IMR-90 (cell line): Measurements from ENCODE around the gene XRCC3. TPM values are rescaled to one million over a fixed set of nuclear protein-coding genes. Genes with fewer than 3 reads are reported as not detected.

Experiments
- ATAC-seq: fragments of 200-7000 bp; cut with Tn5 transposase; 2 replicates; pipeline ENCODE4 v1.9.1; 2020; ENCODE audit warnings: low read depth, mild to moderate bottlenecking, moderate library complexity
- BruUV-seq: library from RNA; stranded (reverse); fragments of 400-500 nt; replicated peaks from 2 replicates; lab custom pipeline; 2021; lab: Mats Ljungman, UMichigan
- CTCF ChIA-PET: fragments of 300-600 bp; formaldehyde crosslinking; extraction: SDS; loops from one replicate; lab custom pipeline; 2021; ENCODE audit warnings: antibody characterized with exemption; lab: Yijun Ruan, JAX
- POLR2A ChIA-PET: fragments of 300-600 bp; sonication (Branson Sonifier 250); formaldehyde crosslinking; loops from one replicate; lab custom pipeline; 2022; ENCODE audit warnings: antibody characterized with exemption; ENCODE audit not compliant: unreplicated experiment; lab: Charles Lee
- DNase-seq: peaks from one replicate; pipeline ENCODE4 v3.0.0; 2013
- H2AFZ ChIP-seq: replicated peaks from 2 replicates; pipeline ENCODE3; 2013; ENCODE audit warnings: low read length, mild to moderate bottlenecking; ENCODE audit not compliant: poor library complexity
- H2AK5ac ChIP-seq: 2 replicates; pipeline ENCODE4 v1.6.1; 2013; ENCODE audit warnings: low read depth, low read length, inconsistent platforms
- H2AK9ac ChIP-seq: replicated peaks from 2 replicates; pipeline ENCODE3; 2013; ENCODE audit warnings: mild to moderate bottlenecking, low read depth, low read length, moderate library complexity; ENCODE audit not compliant: poor library complexity
- H2BK120ac ChIP-seq: 2 replicates; pipeline ENCODE4 v1.6.1; 2013; ENCODE audit warnings: low read depth, low read length, inconsistent platforms
- H2BK15ac ChIP-seq: 3 replicates; pipeline ENCODE4 v1.6.1; 2013; ENCODE audit warnings: low read depth, low read length, inconsistent platforms
- H2BK20ac ChIP-seq: 2 replicates; pipeline ENCODE4 v1.6.1; 2013; ENCODE audit warnings: low read depth, mild to moderate bottlenecking, inconsistent platforms, low read length, moderate library complexity
- H2BK5ac ChIP-seq: 2 replicates; pipeline ENCODE4 v1.6.1; 2013; ENCODE audit warnings: mild to moderate bottlenecking, low read depth, low read length, inconsistent platforms; ENCODE audit not compliant: poor library complexity, severe bottlenecking
- H3K14ac ChIP-seq: replicated peaks from 2 replicates; pipeline ENCODE4 v1.6.1; 2013; ENCODE audit warnings: low read depth, low read length, inconsistent platforms
- H3K18ac ChIP-seq: 2 replicates; pipeline ENCODE4 v1.6.1; 2013; ENCODE audit warnings: low read depth, low read length, control low read depth
- H3K23ac ChIP-seq: 2 replicates; pipeline ENCODE4 v1.6.1; 2013; ENCODE audit warnings: low read depth, low read length, inconsistent platforms
- H3K27ac ChIP-seq: 2 replicates; pipeline ENCODE4 v1.5.1; 2013; ENCODE audit warnings: mild to moderate bottlenecking, control low read depth, low read length; ENCODE audit not compliant: insufficient read depth
- H3K27me3 ChIP-seq: 2 replicates; pipeline ENCODE4 v1.6.1; 2013; ENCODE audit warnings: low read length; ENCODE audit not compliant: control insufficient read depth, insufficient read depth
- H3K36me3 ChIP-seq: 2 replicates; pipeline ENCODE4 v1.6.1; 2013; ENCODE audit warnings: low read length, mixed read lengths; ENCODE audit not compliant: control insufficient read depth, insufficient read depth
- H3K4ac ChIP-seq: 2 replicates; pipeline ENCODE4 v1.6.1; 2013; ENCODE audit warnings: low read depth, low read length, inconsistent platforms
- H3K4me1 ChIP-seq: 2 replicates; pipeline ENCODE4 v1.6.1; 2013; ENCODE audit warnings: low read length, mixed read lengths; ENCODE audit not compliant: control insufficient read depth, insufficient read depth
- H3K4me2 ChIP-seq: 2 replicates; pipeline ENCODE4 v1.6.1; 2013; ENCODE audit warnings: low read depth, mild to moderate bottlenecking, control low read depth, low read length, moderate library complexity
- H3K4me3 ChIP-seq: 2 replicates; pipeline ENCODE4 v1.5.1; 2013; ENCODE audit warnings: low read depth, mild to moderate bottlenecking, control low read depth, low read length, moderate library complexity; ENCODE audit not compliant: insufficient read depth
- H3K56ac ChIP-seq: 2 replicates; pipeline ENCODE4 v1.6.1; 2013; ENCODE audit warnings: low read length, inconsistent platforms; ENCODE audit not compliant: insufficient read depth; ENCODE audit errors: extremely low read depth
- H3K79me1 ChIP-seq, 2 experiments: 2 replicates each; pipeline ENCODE4 v1.6.1; 2013; ENCODE audit warnings: low read length in 2 of 2, inconsistent platforms in 1 of 2, low read depth in 1 of 2
- H3K9ac ChIP-seq: 2 replicates; pipeline ENCODE4 v1.6.1; 2013; ENCODE audit warnings: low read depth, low read length, control low read depth
- H3K9me1 ChIP-seq: 2 replicates; pipeline ENCODE4 v1.6.1; 2013; ENCODE audit warnings: low read length, inconsistent platforms; ENCODE audit not compliant: insufficient read depth
- H3K9me3 ChIP-seq: 2 replicates; pipeline ENCODE4 v1.6.1; 2013; ENCODE audit warnings: low read length; ENCODE audit not compliant: control insufficient read depth, insufficient read depth
- H4K20me1 ChIP-seq: 2 replicates; pipeline ENCODE4 v1.6.1; 2013; ENCODE audit warnings: low read length, inconsistent platforms; ENCODE audit not compliant: insufficient read depth
- H4K5ac ChIP-seq: 2 replicates; pipeline ENCODE4 v1.6.1; 2013; ENCODE audit warnings: mild to moderate bottlenecking, low read depth, low read length, control low read depth
- H4K8ac ChIP-seq, 2 experiments: 2 replicates each; pipeline ENCODE4 v1.6.1; 2013; ENCODE audit warnings: low read depth in 2 of 2, low read length in 2 of 2, control low read depth in 1 of 2, inconsistent platforms in 1 of 2
- H4K91ac ChIP-seq: 2 replicates; pipeline ENCODE4 v1.6.1; 2013; ENCODE audit warnings: low read depth, low read length, inconsistent platforms; ENCODE audit not compliant: insufficient read depth
- BHLHE40 ChIP-seq: fragments of 150-350 bp; IDR thresholded peaks from 2 replicates; pipeline ENCODE4 v1.6.1; 2016; ENCODE audit warnings: mild to moderate bottlenecking, low read depth, low read length
- CEBPB ChIP-seq: IDR thresholded peaks from 2 replicates; pipeline ENCODE4 v1.6.1; 2012; ENCODE audit warnings: low read depth, low read length, improper control_type of control experiment
- MAFK ChIP-seq: IDR thresholded peaks from 2 replicates; pipeline ENCODE4 v1.6.1; 2012; ENCODE audit warnings: low read depth, low read length, improper control_type of control experiment
- MAZ ChIP-seq: IDR thresholded peaks from 2 replicates; pipeline ENCODE4 v1.6.1; 2012; ENCODE audit warnings: low read depth, mild to moderate bottlenecking, low read length, improper control_type of control experiment, moderate library complexity, borderline replicate concordance
- MXI1 ChIP-seq: IDR thresholded peaks from 2 replicates; pipeline ENCODE4 v1.6.1; 2012; ENCODE audit warnings: low read depth, mild to moderate bottlenecking, low read length, moderate library complexity, borderline replicate concordance
- NFE2L2 ChIP-seq: fragments of 150-350 bp; IDR thresholded peaks from 2 replicates; pipeline ENCODE4 v1.6.1; 2016; ENCODE audit warnings: low read depth, mild to moderate bottlenecking, low read length
- POLR2A ChIP-seq: IDR thresholded peaks from 2 replicates; pipeline ENCODE4 v1.6.1; 2012; ENCODE audit warnings: mild to moderate bottlenecking, low read depth, low read length
- RCOR1 ChIP-seq: IDR thresholded peaks from 2 replicates; pipeline ENCODE4 v1.6.1; 2012; ENCODE audit warnings: mild to moderate bottlenecking, low read length, improper control_type of control experiment; ENCODE audit not compliant: insufficient replicate concordance
- RFX5 ChIP-seq: IDR thresholded peaks from 2 replicates; pipeline ENCODE4 v1.8.0; 2012; ENCODE audit warnings: low read depth, mild to moderate bottlenecking, low read length, moderate library complexity
- SMC3 ChIP-seq: fragments of 150-350 bp; IDR thresholded peaks from 2 replicates; pipeline ENCODE4 v1.6.1; 2016; ENCODE audit warnings: low read depth, mild to moderate bottlenecking, antibody characterized with exemption, low read length, moderate library complexity
- WGBS, 2 experiments: methylation state at CpG; one replicate each; pipeline versions ENCODE4 v1.1.5 to v1.1.7; 2013; ENCODE audit warnings: missing lambda C conversion rate in 2 of 2; ENCODE audit not compliant: insufficient read length in 1 of 2; ENCODE audit errors: extremely low coverage in 2 of 2; 5-methylcytosine and 5-hydroxymethylcytosine counted together
- dilution Hi-C: fragments of 300-500 bp; cut with HindIII; formaldehyde crosslinking; loops from one replicate; pipeline ENCODE4 v1.14.3; 2018; ENCODE audit warnings: low sequenced_read_pairs; ENCODE audit not compliant: unreplicated experiment
- in situ Hi-C: fragments of 300-500 bp; cut with MboI; formaldehyde crosslinking; loops from 3 replicates; pipeline ENCODE4 v1.14.3; 2019; ENCODE audit warnings: low sequenced_read_pairs, inconsistent platforms, mixed read lengths
- intact Hi-C: fragments of 100-400 bp; cut with micrococcal nuclease; formaldehyde crosslinking; loops from 2 replicates; pipeline ENCODE4 v1.10.0; 2022
- polyA plus RNA-seq, 3 experiments: library from polyadenylated mRNA; depleted of rRNA; stranded (reverse); fragments of >200 nt; gene quantifications; 2 replicates each; pipeline ENCODE4 v1.2.3, GENCODE V29; 2012; ENCODE audit warnings: low replicate concordance in 1 of 3
- total RNA-seq: library from RNA; depleted of rRNA; stranded (reverse); fragments of >200 nt; gene quantifications from 2 replicates; pipeline ENCODE4 v1.2.3, GENCODE V29; 2012
- TF ChIP-seq, protein P1 (sequence below): fragments of 150-350 bp; IDR thresholded peaks from 2 replicates; pipeline ENCODE4 v1.6.1; 2016; ENCODE audit warnings: low read depth, mild to moderate bottlenecking, low read length, moderate library complexity, borderline replicate concordance
- TF ChIP-seq, protein P2 (sequence below): fragments of 150-350 bp; IDR thresholded peaks from 2 replicates; pipeline ENCODE4 v1.6.1; 2017; ENCODE audit warnings: mild to moderate bottlenecking, antibody characterized with exemption, low read length, low read depth

Gene XRCC3
- total and polyA plus RNA-seq, 2 of the 4 experiments (the other 2 are of a cell fraction) = 8.1 to 9.5 TPM

DNA sequence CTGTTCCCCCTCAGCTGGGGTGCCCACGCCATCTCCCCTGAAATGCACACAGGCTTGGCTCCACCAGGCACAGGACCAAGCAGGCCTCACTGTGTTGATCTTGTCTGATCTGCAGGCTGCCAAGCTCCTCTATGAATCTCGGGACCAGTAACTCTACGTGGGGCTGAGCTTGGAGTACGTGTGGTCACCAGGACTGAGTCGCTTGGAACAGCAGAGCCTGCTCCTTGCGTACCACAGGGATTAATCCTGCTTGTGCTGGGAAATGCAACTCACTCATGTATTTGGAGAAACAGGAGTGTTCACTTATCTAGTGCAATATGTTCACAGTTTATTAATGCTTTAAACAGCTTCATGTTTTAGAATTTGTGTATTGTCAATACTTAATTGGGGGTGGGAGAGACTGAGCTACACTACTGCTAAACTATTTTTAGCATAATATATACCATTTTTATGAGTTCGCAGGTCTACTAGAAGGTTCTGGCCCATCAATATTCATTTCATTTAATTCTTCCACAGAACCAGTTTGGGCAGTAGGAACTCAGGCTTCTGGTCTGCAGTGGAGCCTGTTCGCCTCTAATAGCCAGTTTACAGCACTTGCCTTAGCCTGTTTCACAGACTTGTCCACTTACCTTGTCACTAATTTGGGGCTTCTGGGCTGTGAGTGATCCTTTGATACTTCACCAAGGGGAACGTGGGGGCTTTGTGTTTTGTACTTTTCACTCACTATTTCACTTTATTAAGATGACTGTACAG is 17.8 kb upstream of the XRCC3 start:
- no peaks in the 10 kb centered on the region for H3K9me1 ChIP-seq
- 92% methylated on average over 2 of the region's 9 CpGs; no CpG with 5 or more reads in 1 of the 2 experiments for WGBS, 2 experiments
- ATAC-seq = no peak
- H3K36me3 ChIP-seq = peaks cover 51% of the 10 kb centered on the region
- H4K5ac ChIP-seq = no peak overlapping the region
- no peak overlapping the region for H2AFZ ChIP-seq
- BruUV-seq = TSS peak; percentile 88
- H4K8ac ChIP-seq = no peak overlapping the region
- no peaks in the 10 kb centered on the region for H3K27me3 ChIP-seq
- H2AK9ac ChIP-seq = no peak overlapping the region
- no peak overlapping the region for H2BK20ac ChIP-seq
- no peak overlapping the region for H3K14ac ChIP-seq
- H3K23ac ChIP-seq = no peak overlapping the region
- no peak overlapping the region for H3K27ac ChIP-seq
- in situ Hi-C loops = no loop called here
- no peak overlapping the region for H3K4ac ChIP-seq
- H3K4me2 ChIP-seq = no peak overlapping the region
- H2BK120ac ChIP-seq = no peak overlapping the region
- no peak overlapping the region for H3K56ac ChIP-seq
- intact Hi-C loops = no loop called here
- H4K91ac ChIP-seq = no peak overlapping the region
- H2BK5ac ChIP-seq = no peak overlapping the region
- peaks cover 0 to 8% of the 10 kb centered on the region in 2 experiments; a peak in 2 of 4 replicates for H3K79me1 ChIP-seq
- ChIA-PET CTCF (no interaction called here), POLR2A (interaction anchor here (0.5 to 0.6 kb wide), 2 partner anchors 79 to 234 kb away, joined by 3 to 4 read pairs; no protein-coding TSS in a partner anchor)
- no peak overlapping the region for H3K18ac ChIP-seq
- no peak overlapping the region for H2AK5ac ChIP-seq
- TF ChIP-seq, protein P1, sequence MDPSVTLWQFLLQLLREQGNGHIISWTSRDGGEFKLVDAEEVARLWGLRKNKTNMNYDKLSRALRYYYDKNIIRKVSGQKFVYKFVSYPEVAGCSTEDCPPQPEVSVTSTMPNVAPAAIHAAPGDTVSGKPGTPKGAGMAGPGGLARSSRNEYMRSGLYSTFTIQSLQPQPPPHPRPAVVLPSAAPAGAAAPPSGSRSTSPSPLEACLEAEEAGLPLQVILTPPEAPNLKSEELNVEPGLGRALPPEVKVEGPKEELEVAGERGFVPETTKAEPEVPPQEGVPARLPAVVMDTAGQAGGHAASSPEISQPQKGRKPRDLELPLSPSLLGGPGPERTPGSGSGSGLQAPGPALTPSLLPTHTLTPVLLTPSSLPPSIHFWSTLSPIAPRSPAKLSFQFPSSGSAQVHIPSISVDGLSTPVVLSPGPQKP = no peak
- no peak for TF ChIP-seq CEBPB
- no peak for TF ChIP-seq RFX5
- no peak for TF ChIP-seq POLR2A
- no peak for TF ChIP-seq MAFK
- no peak for TF ChIP-seq BHLHE40
- TF ChIP-seq, protein P2, sequence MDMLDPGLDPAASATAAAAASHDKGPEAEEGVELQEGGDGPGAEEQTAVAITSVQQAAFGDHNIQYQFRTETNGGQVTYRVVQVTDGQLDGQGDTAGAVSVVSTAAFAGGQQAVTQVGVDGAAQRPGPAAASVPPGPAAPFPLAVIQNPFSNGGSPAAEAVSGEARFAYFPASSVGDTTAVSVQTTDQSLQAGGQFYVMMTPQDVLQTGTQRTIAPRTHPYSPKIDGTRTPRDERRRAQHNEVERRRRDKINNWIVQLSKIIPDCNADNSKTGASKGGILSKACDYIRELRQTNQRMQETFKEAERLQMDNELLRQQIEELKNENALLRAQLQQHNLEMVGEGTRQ = no peak
- TF ChIP-seq RCOR1 = no peak
- TF ChIP-seq NFE2L2 = no peak
- TF ChIP-seq MAZ = no peak
- no peak for TF ChIP-seq MXI1
- no peak for TF ChIP-seq SMC3
- no peak for DNase-seq
- no peaks in the 10 kb centered on the region for H3K4me1 ChIP-seq
- H3K9ac ChIP-seq = no peak overlapping the region
- dilution Hi-C loops = no loop called here
- H2BK15ac ChIP-seq = no peak overlapping the region
- H4K20me1 ChIP-seq = peaks cover 7% of the 10 kb centered on the region
- H3K9me3 ChIP-seq = no peaks in the 10 kb centered on the region
- H3K4me3 ChIP-seq = no peak overlapping the region
